Activated T-cell treated with anti-CD3 and anti-CD28 coated beads for 48 hours (primary cell): ENCODE results near the gene FAM78A.
"Not testable (repeated sequence)": the region's sequence is repeated elsewhere in the genome, so short reads cannot be mapped to it uniquely, and the experiment has no call there.

ENCODE experiments used
- DNase-seq: peaks from one replicate; pipeline ENCODE4 v3.0.0-alpha.2; 2020; ENCODE audit warnings: low read depth

The FAM78A gene

DNA sequence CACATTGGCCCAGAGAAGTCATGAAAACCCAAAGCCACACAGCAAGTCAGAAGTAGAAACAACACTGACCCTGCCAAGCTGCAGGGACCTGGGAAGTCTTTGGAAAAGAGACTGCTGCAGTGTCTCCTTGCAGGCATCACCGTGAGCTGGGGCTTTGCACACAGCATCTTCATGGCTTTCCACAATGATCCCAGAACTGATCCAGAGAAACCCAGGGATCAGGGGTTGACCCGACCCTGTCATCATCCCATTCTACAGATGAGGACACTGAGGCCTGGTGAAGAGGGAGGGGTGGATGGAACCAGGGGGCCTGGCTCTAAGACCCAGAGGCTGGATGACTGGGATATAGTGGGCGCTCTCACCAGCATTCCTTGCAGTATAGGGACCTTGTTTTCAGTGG is 4.3 kb upstream of the FAM78A start:
- DNase-seq, result no peak

- no peak for DNase-seq
Observed at GRCh38 chr9:131279863-131280570, 3.7 kb upstream of the FAM78A start.

DNA sequence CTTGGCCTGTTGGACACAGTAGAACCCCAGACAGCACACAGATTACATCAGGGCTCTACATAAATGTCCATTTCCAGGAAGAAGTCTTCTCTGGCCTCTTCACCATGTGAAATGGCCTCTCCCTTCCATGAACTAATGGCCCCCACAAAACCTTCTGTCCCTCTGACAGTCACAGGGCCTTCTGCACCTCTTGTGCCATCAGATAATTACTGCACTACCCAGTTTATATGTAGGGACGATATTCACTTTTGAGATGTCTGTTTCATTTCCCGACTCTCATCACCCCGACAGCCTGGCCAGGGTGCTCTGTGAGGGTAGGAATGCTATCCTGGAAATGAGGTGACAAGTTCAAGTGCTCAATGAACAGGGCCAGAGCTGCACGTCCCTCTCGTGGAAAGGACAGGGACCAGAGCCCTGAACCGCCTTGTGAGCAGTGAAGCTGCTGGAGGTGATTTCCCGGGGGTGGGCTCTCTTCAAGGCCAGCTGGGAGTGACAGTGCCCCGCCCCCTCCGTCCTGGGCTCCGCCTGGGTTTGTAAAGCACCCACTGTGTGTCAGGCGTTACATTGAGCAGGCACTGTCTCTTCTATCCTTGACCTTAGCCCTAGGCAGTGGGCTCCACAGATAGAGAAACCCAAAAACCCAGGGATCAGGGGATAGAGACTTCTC is 3.0 kb upstream of the FAM78A start:
- no peak for DNase-seq

GRCh38 chr9:131278702-131279111 is 2.4 kb upstream of the FAM78A start:
- no peak for DNase-seq

DNA sequence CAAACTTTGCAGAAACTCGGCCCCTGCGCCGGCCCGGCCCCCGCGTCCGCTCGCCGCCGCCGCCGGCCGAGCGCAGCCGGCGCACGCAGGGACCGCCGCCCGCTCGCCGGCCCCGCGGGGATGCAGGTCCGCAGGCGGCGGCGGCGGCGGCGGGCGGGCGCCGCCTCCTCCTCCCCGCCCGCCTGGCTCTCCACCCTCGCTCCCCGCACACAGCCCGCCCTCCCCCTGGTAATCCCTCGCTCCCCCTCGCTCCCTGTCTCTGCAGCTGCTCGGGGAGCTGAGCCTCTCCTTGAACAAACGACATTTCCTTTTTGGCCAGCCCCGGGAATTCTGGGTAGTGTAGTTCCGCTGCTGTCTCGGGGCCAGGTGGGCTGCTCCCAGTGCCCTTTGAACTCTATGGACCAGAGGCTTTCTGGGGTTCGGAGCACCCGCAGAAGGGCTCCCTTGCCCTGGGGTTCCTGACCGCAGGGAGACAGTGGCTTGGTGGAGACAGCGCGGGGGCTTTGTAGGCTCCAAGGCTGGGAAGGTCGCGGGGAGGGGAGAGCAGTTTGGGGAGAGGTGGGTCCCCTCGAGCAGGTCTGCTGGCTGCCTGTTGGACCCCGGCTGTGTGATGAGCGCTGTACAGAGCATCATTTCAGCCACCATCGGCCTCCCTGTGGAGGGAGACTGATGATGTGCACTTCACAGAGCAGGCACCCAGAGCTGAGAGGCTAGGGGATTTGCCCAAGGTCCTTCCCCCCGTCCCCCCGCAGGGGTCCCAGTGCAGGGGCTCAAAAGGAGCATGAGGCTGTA is 1.8 kb upstream of the FAM78A start:
- peak; percentile 67 for DNase-seq

- no peak for DNase-seq
Observed at GRCh38 chr9:131277287-131277909, 1.1 kb upstream of the FAM78A start.

DNA sequence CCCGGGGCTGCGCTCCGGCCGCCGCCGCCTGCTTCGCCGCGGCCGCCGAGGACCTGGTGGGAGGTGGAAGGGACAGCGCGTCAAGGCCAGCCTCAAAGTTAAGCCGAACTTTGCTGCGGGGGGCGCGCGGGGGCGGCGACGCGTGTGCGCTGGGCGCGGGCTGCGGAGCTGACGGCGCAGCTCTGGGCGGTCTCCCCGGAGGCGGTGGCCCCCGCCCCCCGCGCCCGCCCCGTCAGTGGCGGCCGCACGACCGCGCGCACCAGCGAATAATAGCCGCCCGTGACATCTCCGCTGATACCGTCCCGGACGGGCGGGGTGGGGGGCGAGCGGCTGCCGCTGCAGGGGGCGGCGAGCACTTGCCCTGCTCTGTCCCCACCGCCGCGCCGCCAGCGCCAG is 579 bp upstream of the FAM78A start:
- no peak for DNase-seq

GRCh38 chr9:131275332-131276093 is 797 bp downstream of the FAM78A start:
- DNase-seq, result no peak

DNA sequence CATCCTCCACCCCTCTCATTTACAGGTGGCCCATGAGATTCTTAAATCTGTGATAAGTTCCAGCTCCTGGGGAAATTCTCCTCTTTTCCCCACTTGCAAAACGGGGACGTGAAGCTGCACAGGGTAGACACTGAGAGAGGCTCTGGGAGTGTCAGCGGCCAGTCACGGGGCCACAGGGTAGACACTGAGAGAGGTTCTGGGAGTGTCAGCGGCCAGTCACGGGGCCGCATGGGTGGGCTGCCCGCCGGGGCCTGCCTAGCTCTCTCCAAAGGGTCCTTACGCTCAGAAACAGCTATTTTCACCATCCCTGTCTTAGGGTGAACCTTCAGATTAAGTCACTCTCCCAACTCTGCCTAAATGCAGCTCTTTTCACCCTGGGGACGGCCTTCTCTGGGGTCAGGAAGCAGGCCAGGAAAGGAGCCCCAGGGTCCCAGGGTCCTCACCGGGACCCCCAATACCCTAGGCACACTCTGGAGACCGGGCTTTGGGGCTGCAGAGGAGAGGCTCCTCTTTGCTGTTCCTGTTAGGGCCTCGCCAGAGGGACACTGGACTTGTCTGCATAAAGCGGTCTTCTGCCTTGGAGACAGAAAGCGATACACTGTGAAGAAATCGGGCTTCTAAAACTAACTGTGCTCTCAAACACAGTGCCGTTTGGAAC is 1.5 kb downstream of the FAM78A start:
- no peak for DNase-seq

GRCh38 chr9:131273856-131274673 is 2.2 kb downstream of the FAM78A start:
- DNase-seq, result no peak

- DNase-seq, result no peak
Observed at GRCh38 chr9:131273146-131273855, 3.0 kb downstream of the FAM78A start.

- no peak for DNase-seq
Observed at GRCh38 chr9:131272212-131272611, 4.1 kb downstream of the FAM78A start.

GRCh38 chr9:131271506-131271931 is 4.8 kb downstream of the FAM78A start:
- no peak for DNase-seq

DNA sequence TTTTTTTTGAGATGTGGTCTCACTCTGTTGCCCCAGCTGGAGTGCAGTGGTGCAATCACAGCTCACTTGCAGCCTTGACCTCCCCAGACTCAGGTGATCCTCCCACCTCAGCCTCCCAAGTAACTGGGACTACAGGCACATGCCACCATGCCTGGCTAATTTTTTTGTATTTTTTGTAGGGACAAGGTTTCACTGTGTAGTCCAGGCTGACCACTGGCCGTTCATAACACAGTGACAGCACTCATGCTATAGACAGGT is 5.4 kb downstream of the FAM78A start:
- DNase-seq, result not testable (repeated sequence)

DNA sequence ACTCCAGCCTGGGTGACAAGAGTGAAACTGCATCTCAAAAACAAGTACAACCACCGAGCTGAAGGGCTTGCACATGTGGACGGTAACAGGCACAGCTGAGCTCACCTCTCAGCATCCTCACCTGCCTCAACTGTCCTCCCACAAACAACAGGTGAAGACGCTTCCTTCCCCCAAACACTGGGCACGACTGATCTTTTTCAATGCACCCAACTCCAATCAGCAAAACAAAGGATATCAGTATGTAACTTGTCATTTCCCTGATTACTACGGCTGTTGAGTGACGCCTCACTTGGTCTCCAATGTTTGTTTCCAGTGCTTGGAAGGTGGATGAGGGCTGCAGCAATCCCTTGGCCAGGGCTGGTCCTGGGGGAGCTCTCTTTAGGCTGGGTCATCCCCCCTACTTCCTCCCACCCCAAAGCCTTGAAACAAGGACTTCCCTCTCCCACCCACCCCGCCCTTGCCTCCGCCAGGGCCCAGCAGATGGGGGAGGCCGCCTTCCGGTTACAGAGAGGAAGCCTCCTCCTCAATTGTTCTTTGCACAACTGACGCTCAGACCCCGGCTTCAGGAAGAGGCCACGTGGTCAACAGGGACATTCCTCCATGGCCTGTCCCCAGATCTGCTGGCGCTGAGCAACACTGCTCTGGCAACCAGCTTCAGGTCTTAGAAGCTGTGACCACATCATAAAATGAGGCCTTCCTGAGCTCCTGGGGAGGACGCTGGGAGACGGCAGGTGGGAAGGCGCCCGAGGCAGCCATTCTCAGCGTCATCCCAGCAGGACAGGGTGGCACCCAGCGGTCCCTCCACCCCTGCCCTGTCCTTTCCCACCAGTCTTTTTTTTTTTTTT is 5.9 kb downstream of the FAM78A start:
- DNase-seq, result no peak

DNA sequence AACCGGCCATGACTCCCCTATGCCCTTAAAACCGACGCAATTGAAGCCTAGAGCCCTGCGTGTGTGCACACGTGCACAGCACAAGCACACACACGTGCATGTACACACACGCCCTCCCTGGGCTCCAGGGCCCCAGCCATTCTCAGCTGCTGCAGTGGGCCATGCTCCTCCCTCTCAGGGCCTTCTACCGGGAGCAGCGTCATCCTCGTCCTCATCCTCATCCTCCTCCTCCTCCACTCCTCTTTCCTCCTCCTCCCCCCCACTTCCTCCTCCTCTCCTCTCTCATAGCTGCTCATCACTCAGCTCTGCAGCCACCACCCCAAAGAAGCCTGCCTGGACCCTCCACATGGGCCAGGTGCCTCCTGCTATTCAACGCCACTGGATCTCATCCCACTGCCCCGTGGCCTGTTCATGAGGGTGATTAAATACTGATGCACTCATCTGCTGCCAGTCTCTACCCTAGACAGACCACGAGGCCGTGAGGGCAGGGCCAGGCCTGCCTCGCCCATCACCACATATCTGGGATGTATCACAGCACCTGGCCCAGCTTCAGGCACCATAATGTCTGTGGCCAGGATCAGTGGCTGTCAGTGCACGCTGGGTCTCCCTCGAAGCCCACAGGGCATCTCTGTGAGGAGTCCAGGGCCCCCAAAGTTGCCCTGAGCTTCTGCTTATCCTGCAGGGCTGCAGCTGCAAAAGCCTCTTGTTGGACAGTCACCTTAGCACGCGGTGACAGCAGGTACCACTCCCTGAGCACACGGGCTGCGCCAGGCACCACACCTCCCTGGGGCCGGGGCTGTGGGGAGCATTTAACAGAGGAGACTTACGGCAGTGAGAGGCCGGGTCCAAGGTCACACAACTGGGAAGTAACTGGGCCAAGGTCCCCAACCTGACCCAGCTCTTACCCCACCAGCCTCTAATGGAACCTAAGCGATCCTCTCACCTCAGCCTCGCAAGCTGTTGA is 9.8 kb downstream of the FAM78A start:
- DNase-seq, result no peak

- no peak for DNase-seq
Observed at GRCh38 chr9:131264231-131264630, 12.1 kb downstream of the FAM78A start.

- DNase-seq, result no peak
Observed at GRCh38 chr9:131263701-131264100, 12.6 kb downstream of the FAM78A start.
